Lower leg skin (tissue), 3 donors: ENCODE results near the gene ZHX3.

ENCODE experiments used
- POLR2A ChIP-seq, 2 donors: fragments of 450-650 bp; IDR thresholded peaks; one replicate each; pipeline ENCODE4 v1.6.1; 2016 to 2017; ENCODE audit warnings: antibody characterized with exemption in 2 of 2, mild to moderate bottlenecking in 1 of 2, moderate library complexity in 1 of 2
- TF ChIP-seq, protein P1 (sequence below), 3 donors: fragments of 450-650 bp; IDR thresholded peaks; one replicate each; pipeline ENCODE4 v1.5.1; 2016; ENCODE audit warnings: antibody characterized with exemption in 3 of 3, mild to moderate bottlenecking in 3 of 3, moderate library complexity in 2 of 3

DNA sequence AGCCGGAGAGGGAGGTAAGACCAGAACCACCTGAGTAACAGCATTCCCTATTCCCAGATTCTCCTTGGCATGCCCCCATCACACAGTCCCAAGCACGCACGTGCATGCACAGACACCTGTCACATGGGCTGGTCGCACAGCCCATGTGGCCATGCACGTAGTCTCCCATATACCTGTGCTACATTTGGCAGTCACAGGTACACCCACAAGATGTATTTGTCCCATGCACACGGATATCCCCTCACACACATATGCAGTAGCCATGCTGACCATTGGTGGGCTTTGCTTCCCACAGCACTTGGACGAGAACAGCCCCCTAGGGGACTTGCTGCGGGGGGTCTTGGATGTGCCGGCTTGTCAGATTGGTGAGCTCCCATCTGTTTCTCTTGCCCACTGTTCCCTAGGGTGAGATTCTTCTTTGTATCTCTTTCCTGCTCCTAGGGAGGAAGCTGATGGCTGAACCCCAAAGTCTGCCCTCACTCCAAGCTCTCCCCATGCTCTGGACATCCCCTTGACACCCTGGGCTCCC lies 148.3 kb downstream of the ZHX3 start:
- TF ChIP-seq, protein P1, sequence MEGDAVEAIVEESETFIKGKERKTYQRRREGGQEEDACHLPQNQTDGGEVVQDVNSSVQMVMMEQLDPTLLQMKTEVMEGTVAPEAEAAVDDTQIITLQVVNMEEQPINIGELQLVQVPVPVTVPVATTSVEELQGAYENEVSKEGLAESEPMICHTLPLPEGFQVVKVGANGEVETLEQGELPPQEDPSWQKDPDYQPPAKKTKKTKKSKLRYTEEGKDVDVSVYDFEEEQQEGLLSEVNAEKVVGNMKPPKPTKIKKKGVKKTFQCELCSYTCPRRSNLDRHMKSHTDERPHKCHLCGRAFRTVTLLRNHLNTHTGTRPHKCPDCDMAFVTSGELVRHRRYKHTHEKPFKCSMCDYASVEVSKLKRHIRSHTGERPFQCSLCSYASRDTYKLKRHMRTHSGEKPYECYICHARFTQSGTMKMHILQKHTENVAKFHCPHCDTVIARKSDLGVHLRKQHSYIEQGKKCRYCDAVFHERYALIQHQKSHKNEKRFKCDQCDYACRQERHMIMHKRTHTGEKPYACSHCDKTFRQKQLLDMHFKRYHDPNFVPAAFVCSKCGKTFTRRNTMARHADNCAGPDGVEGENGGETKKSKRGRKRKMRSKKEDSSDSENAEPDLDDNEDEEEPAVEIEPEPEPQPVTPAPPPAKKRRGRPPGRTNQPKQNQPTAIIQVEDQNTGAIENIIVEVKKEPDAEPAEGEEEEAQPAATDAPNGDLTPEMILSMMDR (IDR thresholded peaks at IDR 0.05) = no peak
- no peak for TF ChIP-seq POLR2A (IDR thresholded peaks at IDR 0.05)
